Natural killer cell (primary cell): ENCODE data around the gene MAPK9. TPM values are rescaled to one million over a fixed set of nuclear protein-coding genes. Genes with fewer than 3 reads are reported as not detected.

Experiments
- ATAC-seq, 3 donors: fragments of 150-1000 bp in 2 of 3; fragments of 200-7000 bp in 1 of 3; cut with Tn5 transposase; 1 replicate in 1 of 3; 2 replicates in 2 of 3; pipeline ENCODE4 v1.10.0; 2021; ENCODE audit warnings: mild to moderate bottlenecking in 2 of 3, moderate library complexity in 2 of 3
- DNase-seq, 2 donors: peaks; one replicate each; pipeline versions ENCODE4 v3.0.0 to v3.0.0-alpha.2; 2013 to 2021; ENCODE audit warnings: mixed read lengths in 1 of 2
- H3K27ac ChIP-seq: one replicate; pipeline ENCODE4 v1.5.1; 2013; ENCODE audit warnings: mild to moderate bottlenecking, low read length
- H3K27me3 ChIP-seq: one replicate; pipeline ENCODE4 v1.6.1; 2013; ENCODE audit warnings: low read length; ENCODE audit not compliant: control insufficient read depth, insufficient read depth
- H3K36me3 ChIP-seq: one replicate; pipeline ENCODE4 v1.6.1; 2013; ENCODE audit warnings: low read length; ENCODE audit not compliant: control insufficient read depth, insufficient read depth
- H3K4me1 ChIP-seq: one replicate; pipeline ENCODE4 v1.6.1; 2013; ENCODE audit warnings: low read length; ENCODE audit not compliant: control insufficient read depth, insufficient read depth
- H3K4me3 ChIP-seq: one replicate; pipeline ENCODE4 v1.5.1; 2013; ENCODE audit warnings: low read length
- H3K9me3 ChIP-seq: one replicate; pipeline ENCODE4 v1.6.1; 2013; ENCODE audit warnings: low read length; ENCODE audit not compliant: control insufficient read depth, insufficient read depth
- H3K27ac Mint-ChIP-seq, 2 donors: one replicate each; pipeline ENCODE4 v1.8.0; 2022; ENCODE audit warnings: mild to moderate bottlenecking in 2 of 2, mixed read lengths in 2 of 2, moderate library complexity in 1 of 2
- H3K27me3 Mint-ChIP-seq, 2 donors: one replicate each; pipeline ENCODE4 v1.8.0; 2022; ENCODE audit warnings: low read depth in 2 of 2, mixed read lengths in 2 of 2
- H3K36me3 Mint-ChIP-seq: one replicate; pipeline ENCODE4 v1.8.0; 2022; ENCODE audit warnings: mixed read lengths
- H3K4me1 Mint-ChIP-seq, 2 donors: one replicate each; pipeline ENCODE4 v1.8.0; 2022; ENCODE audit warnings: mixed read lengths in 2 of 2
- H3K4me3 Mint-ChIP-seq: one replicate; pipeline ENCODE4 v1.8.0; 2022; ENCODE audit warnings: mild to moderate bottlenecking, moderate library complexity, mixed read lengths
- H3K9me3 Mint-ChIP-seq, 2 donors: one replicate each; pipeline ENCODE4 v1.8.0; 2022; ENCODE audit warnings: mixed read lengths in 2 of 2
- CTCF ChIP-seq: fragments of 200-600 bp; IDR thresholded peaks from one replicate; pipeline ENCODE4 v1.8.0; 2022; ENCODE audit warnings: antibody characterized with exemption
- WGBS: methylation state at CpG from one replicate; pipeline ENCODE4 v1.1.7; 2013; ENCODE audit warnings: missing lambda C conversion rate; ENCODE audit not compliant: insufficient coverage; 5-methylcytosine and 5-hydroxymethylcytosine counted together
- intact Hi-C: fragments of 100-400 bp; cut with micrococcal nuclease; formaldehyde crosslinking; loops from one replicate; pipeline ENCODE4 v1.14.2; 2022
- total RNA-seq, 4 donors: library from RNA; stranded (reverse); fragments of 120-200 nt in 1 of 4; gene quantifications; one replicate each; pipeline versions ENCODE4 v1.2.3 to v1.2.4, GENCODE V29; 2013 to 2022

MAPK9 gene
- total RNA-seq, 3 donors from 2014 or later (not counting 1 experiment from before 2014, with no cell fraction given), result 34.1 to 48.5 (median 40.4) TPM

- H3K36me3 Mint-ChIP-seq, result peaks cover 17% of the 10 kb centered on the region
These were observed 10.2 kb downstream of the MAPK9 start for GRCh38 chr5:180281706-180282105.

DNA sequence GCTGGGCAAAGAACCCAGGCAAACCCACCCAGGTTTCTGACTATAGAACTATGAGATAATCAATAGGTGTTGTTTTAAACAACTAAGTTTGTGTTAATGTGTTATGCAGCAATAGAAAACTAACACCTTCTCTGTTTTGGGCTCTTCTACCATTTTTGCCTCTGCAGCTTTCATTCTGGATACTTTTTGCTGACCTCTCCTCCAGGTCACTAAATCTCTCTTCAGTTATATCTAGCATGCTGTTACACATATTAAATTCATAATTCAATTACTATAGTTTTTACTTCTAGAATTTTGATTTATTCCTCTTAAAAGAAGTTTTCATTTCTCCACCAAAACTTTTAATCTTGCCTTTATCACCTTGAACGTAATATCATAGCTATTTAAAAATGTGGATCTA, 17.2 kb downstream of the MAPK9 start:
- no CpG with 5 or more reads among the region's 1 CpG for WGBS
- H3K36me3 Mint-ChIP-seq, result peaks cover 22% of the 10 kb centered on the region
- ATAC-seq (no peak), DNase-seq (no peak)
- H3K4me1 Mint-ChIP-seq, result peaks cover 6 to 9% of the 10 kb centered on the region in 2 donors
- no peak overlapping the region for H3K4me3 ChIP-seq
- H3K27me3 ChIP-seq, result no peaks in the 10 kb centered on the region
- intact Hi-C loops, result no loop called here
- H3K36me3 ChIP-seq, result peaks cover 26% of the 10 kb centered on the region
- no peak overlapping the region for H3K27ac Mint-ChIP-seq
- H3K27me3 Mint-ChIP-seq, result no peaks in the 10 kb centered on the region
- H3K27ac ChIP-seq, result no peak overlapping the region
- H3K4me3 Mint-ChIP-seq, result no peak overlapping the region
- peaks cover 0 to 6% of the 10 kb centered on the region in 2 donors for H3K9me3 Mint-ChIP-seq
- no peak for TF ChIP-seq CTCF
- peaks cover 5% of the 10 kb centered on the region for H3K9me3 ChIP-seq
- H3K4me1 ChIP-seq, result no peaks in the 10 kb centered on the region

More at GRCh38 chr5:180281706-180282105, 10.2 kb downstream of the MAPK9 start:
- H3K4me3 Mint-ChIP-seq, result no peak overlapping the region
- H3K27ac ChIP-seq, result no peak overlapping the region
- no peak overlapping the region for H3K27ac Mint-ChIP-seq
- intact Hi-C loops, result no loop called here
- H3K9me3 Mint-ChIP-seq, result no peaks in the 10 kb centered on the region
- H3K27me3 ChIP-seq, result no peaks in the 10 kb centered on the region
- no peaks in the 10 kb centered on the region for H3K27me3 Mint-ChIP-seq
- peaks cover 2% of the 10 kb centered on the region for H3K9me3 ChIP-seq
- no peaks in the 10 kb centered on the region for H3K4me1 ChIP-seq
- TF ChIP-seq CTCF, result no peak
- DNase-seq (no peak), ATAC-seq (peak in 1 of 3 donors; percentile 39)
- WGBS, result 96% methylated on average over 10 of the region's 10 CpGs
- no peak overlapping the region for H3K4me3 ChIP-seq
- peaks cover 23 to 33% of the 10 kb centered on the region in 2 donors for H3K4me1 Mint-ChIP-seq
- peaks cover 18% of the 10 kb centered on the region for H3K36me3 ChIP-seq

DNA sequence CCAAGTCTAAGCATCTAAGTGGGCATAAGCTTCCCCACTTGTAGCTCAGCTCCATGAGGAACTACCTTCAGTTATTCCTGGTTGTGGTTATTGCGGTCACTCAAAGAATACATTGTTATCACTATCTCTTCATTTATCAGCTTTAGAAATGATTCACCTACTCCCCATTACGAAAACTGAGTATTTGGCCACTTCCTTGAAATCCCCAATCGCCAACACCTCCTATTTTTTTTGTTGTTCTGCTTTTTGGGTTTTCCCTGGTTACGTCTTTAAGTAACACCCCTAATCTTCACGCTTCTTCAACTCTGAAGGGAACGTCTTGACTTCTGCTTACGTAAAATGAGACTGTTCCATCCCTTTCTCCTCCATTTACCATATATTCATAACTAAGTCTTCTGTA, 20.7 kb downstream of the MAPK9 start:
- H3K36me3 ChIP-seq, result peaks cover 27% of the 10 kb centered on the region

More for the DNA sequence above, 20.7 kb downstream of the MAPK9 start:
- peaks cover 6% of the 10 kb centered on the region for H3K36me3 Mint-ChIP-seq
- Histone ChIP-seq H3K27ac (no peak overlapping the region), H3K9me3 (peaks cover 8% of the 10 kb centered on the region), H3K27me3 (no peaks in the 10 kb centered on the region), H3K4me3 (no peak overlapping the region), H3K4me1 (no peaks in the 10 kb centered on the region)
- H3K27ac Mint-ChIP-seq, result no peak overlapping the region
- no peak overlapping the region for H3K4me3 Mint-ChIP-seq
- intact Hi-C loops, result loop anchor here (1.0 kb wide), 1 partner anchor 15 kb away; no protein-coding TSS in a partner anchor
- no peak for ATAC-seq
- no peak for DNase-seq
- no peaks in the 10 kb centered on the region for H3K27me3 Mint-ChIP-seq
- TF ChIP-seq CTCF, result no peak
- 85% methylated on average over 6 of the region's 7 CpGs for WGBS
- H3K4me1 Mint-ChIP-seq, result peaks cover 0 to 9% of the 10 kb centered on the region in 2 donors
- peaks cover 0 to 6% of the 10 kb centered on the region in 2 donors for H3K9me3 Mint-ChIP-seq
